CD4-positive, alpha-beta T cell (primary cell): ENCODE data around the gene CD247. TPM values are rescaled to one million over a fixed set of nuclear protein-coding genes. Genes with fewer than 3 reads are reported as not detected.

ENCODE experiments used
- ATAC-seq: fragments of 200-7000 bp; cut with Tn5 transposase; one replicate; pipeline ENCODE4 v1.10.0; 2022; ENCODE audit warnings: mild to moderate bottlenecking; ENCODE audit not compliant: poor library complexity
- CTCF ChIA-PET: fragments of 350-600 bp; sonication (Branson Sonifier 250); formaldehyde crosslinking; loops from one replicate; lab custom pipeline; 2021; ENCODE audit warnings: antibody characterized with exemption, inconsistent platforms; lab: Charles Lee
- POLR2A ChIA-PET: fragments of 350-600 bp; sonication (Branson Sonifier 250); formaldehyde crosslinking; loops from one replicate; lab custom pipeline; 2021; ENCODE audit warnings: antibody characterized with exemption, inconsistent platforms; lab: Charles Lee
- DNase-seq, 14 experiments: peaks; one replicate each; pipeline ENCODE4 v3.0.0-alpha.2; 2013 to 2020; ENCODE audit warnings: mixed read lengths in 2 of 14
- H3K27ac ChIP-seq, 2 donors: one replicate each; pipeline versions ENCODE4 v1.5.1 to v1.7.0; 2013; ENCODE audit warnings: low read length in 2 of 2, low read depth in 1 of 2, mild to moderate bottlenecking in 1 of 2
- H3K27me3 ChIP-seq, 2 experiments: 1 replicate in 1 of 2; 2 replicates in 1 of 2; pipeline versions ENCODE4 v1.6.1 to v1.7.0; 2013; ENCODE audit warnings: low read length in 2 of 2, control low read depth in 1 of 2, mild to moderate bottlenecking in 1 of 2, moderate library complexity in 1 of 2; ENCODE audit not compliant: insufficient read depth in 2 of 2, control insufficient read depth in 1 of 2
- H3K36me3 ChIP-seq: one replicate; pipeline ENCODE4 v1.6.1; 2013; ENCODE audit warnings: low read length, control low read depth; ENCODE audit not compliant: insufficient read depth
- H3K4me1 ChIP-seq: one replicate; pipeline ENCODE4 v1.6.1; 2013; ENCODE audit warnings: low read length, control low read depth; ENCODE audit not compliant: insufficient read depth
- H3K4me3 ChIP-seq: one replicate; pipeline ENCODE4 v1.5.1; 2013; ENCODE audit warnings: mild to moderate bottlenecking, low read length, moderate library complexity
- H3K9me3 ChIP-seq, 2 experiments: 1 replicate in 1 of 2; 2 replicates in 1 of 2; pipeline versions ENCODE4 v1.6.1 to v1.7.0; 2013; ENCODE audit warnings: low read length in 2 of 2, mild to moderate bottlenecking in 2 of 2, control low read depth in 1 of 2, moderate library complexity in 1 of 2; ENCODE audit not compliant: control insufficient read depth in 1 of 2, insufficient read depth in 1 of 2
- H3K27ac Mint-ChIP-seq: one replicate; pipeline ENCODE4 v1.8.0; 2020; ENCODE audit warnings: mixed read lengths
- H3K27me3 Mint-ChIP-seq: one replicate; pipeline ENCODE4 v1.8.0; 2021; ENCODE audit warnings: mixed read lengths
- H3K36me3 Mint-ChIP-seq: one replicate; pipeline ENCODE4 v1.8.0; 2021; ENCODE audit warnings: low read depth, mixed read lengths
- H3K4me1 Mint-ChIP-seq: one replicate; pipeline ENCODE4 v1.8.0; 2021; ENCODE audit warnings: low read depth, mixed read lengths
- H3K4me3 Mint-ChIP-seq: one replicate; pipeline ENCODE4 v1.8.0; 2020; ENCODE audit warnings: mild to moderate bottlenecking, mixed read lengths
- H3K9me3 Mint-ChIP-seq: one replicate; pipeline ENCODE4 v1.8.0; 2020; ENCODE audit warnings: mixed read lengths
- CTCF ChIP-seq: fragments of 200-600 bp; IDR thresholded peaks from one replicate; pipeline ENCODE4 v1.8.0; 2022; ENCODE audit warnings: antibody characterized with exemption, mild to moderate bottlenecking
- intact Hi-C, 2 experiments: fragments of 100-400 bp; cut with DNase I in 1 of 2; cut with micrococcal nuclease in 1 of 2; formaldehyde crosslinking; loops; one replicate each; pipeline versions ENCODE4 v1.15.1 to v1.9.0; 2023 to 2025; cut with DNase I, micrococcal nuclease
- total RNA-seq, 174 experiments: library from RNA in 2 of 174; stranded (reverse) in 2 of 174; gene quantifications; one replicate each; pipeline ENCODE4 v1.2.3 and lab custom pipeline; 2021 to 2026

CD247 gene
- total RNA-seq, 2 experiments from 2014 or later: 355 to 378 TPM

- intact Hi-C loops: loop anchor here (2.0 to 5.0 kb wide), 4 partner anchors 13 to 35 kb away; partner anchors contain the start of gene CD247 (in 1 of the 2)
- H3K36me3 Mint-ChIP-seq: peaks cover 88% of the 10 kb centered on the region
- H3K27ac Mint-ChIP-seq: peak overlapping the region; percentile 100
- peaks cover 100% of the 10 kb centered on the region for H3K4me1 Mint-ChIP-seq
- no peaks in the 10 kb centered on the region for H3K9me3 Mint-ChIP-seq
- Histone ChIP-seq H3K4me1 (peaks cover 93% of the 10 kb centered on the region), H3K27ac (peak overlapping the region; percentile 70 to 78), H3K4me3 (peak overlapping the region; percentile 29), H3K36me3 (peaks cover 67% of the 10 kb centered on the region), H3K27me3 (no peaks in the 10 kb centered on the region), H3K9me3 (no peaks in the 10 kb centered on the region)
- ATAC-seq (peak; percentile 72), DNase-seq (peak in 11 of 14 experiments; percentile 44 to 75 (median 68))
- no peaks in the 10 kb centered on the region for H3K27me3 Mint-ChIP-seq
- peak overlapping the region; percentile 79 for H3K4me3 Mint-ChIP-seq
- POLR2A ChIA-PET: interaction anchor here (0.6 to 14.1 kb wide), 14 partner anchors 8 to 262 kb away, joined by 3 to 203 read pairs (median 4); partner anchors contain the start of genes CD247 and POU2F1
- no peak for TF ChIP-seq CTCF
- CTCF ChIA-PET: interaction anchor here (1.3 to 2.8 kb wide), 2 partner anchors 27 to 33 kb away, joined by 3 to 9 read pairs; no protein-coding TSS in a partner anchor
Measured at GRCh38 chr1:167482184-167482583, 36.1 kb downstream of the CD247 start.

- Histone ChIP-seq H3K27ac (peak overlapping the region; percentile 58 to 61), H3K4me1 (peaks cover 87% of the 10 kb centered on the region), H3K27me3 (no peaks in the 10 kb centered on the region), H3K9me3 (no peaks in the 10 kb centered on the region), H3K36me3 (peaks cover 55% of the 10 kb centered on the region), H3K4me3 (no peak overlapping the region)
- POLR2A ChIA-PET: interaction anchor here (0.7 to 14.1 kb wide), 11 partner anchors 10 to 74 kb away, joined by 3 to 203 read pairs (median 9); partner anchors contain the start of genes CD247 and CREG1
- DNase-seq: peak in 2 of 14 experiments; percentile 30 to 46
- Mint-ChIP-seq H3K36me3 (peaks cover 76% of the 10 kb centered on the region), H3K4me3 (peak overlapping the region; percentile 27), H3K9me3 (no peaks in the 10 kb centered on the region), H3K27ac (peak overlapping the region; percentile 100), H3K4me1 (peaks cover 100% of the 10 kb centered on the region), H3K27me3 (no peaks in the 10 kb centered on the region)
- ATAC-seq: no peak
- no peak for TF ChIP-seq CTCF
- CTCF ChIA-PET: interaction anchor here (0.8 kb wide), 1 partner anchor 54 kb away, joined by 3 read pairs; no protein-coding TSS in a partner anchor
- intact Hi-C loops: no loop called here
Measured at GRCh38 chr1:167479331-167479979, 38.9 kb downstream of the CD247 start.

DNA sequence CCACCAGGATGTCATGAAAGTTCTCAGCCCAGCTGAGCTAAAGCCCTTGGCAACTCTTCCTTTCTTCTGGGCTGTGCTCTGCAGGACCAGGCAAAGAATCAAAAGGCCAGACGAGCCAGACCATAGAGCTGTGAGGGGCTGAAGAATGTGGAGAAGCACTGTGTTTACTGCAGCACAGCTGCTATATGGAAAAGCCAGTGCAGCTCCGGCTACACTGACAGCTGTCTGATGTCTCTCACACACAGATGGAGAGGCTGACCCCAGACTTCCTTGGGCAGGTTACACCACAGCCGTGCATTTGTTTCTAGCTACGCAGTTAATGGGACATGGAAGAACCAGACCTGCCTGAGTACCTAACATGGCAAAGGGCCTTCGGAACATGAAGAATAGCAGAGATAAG is 40.3 kb downstream of the CD247 start:
- H3K27me3 ChIP-seq: no peaks in the 10 kb centered on the region
- peak overlapping the region; percentile 18 for H3K4me3 Mint-ChIP-seq
- no peak for ATAC-seq
- no peaks in the 10 kb centered on the region for H3K9me3 ChIP-seq
- intact Hi-C loops: no loop called here
- POLR2A ChIA-PET: interaction anchor here (1.2 to 14.1 kb wide), 9 partner anchors 11 to 39 kb away, joined by 3 to 203 read pairs (median 8); partner anchors contain the start of gene CD247
- TF ChIP-seq CTCF: no peak
- H3K27me3 Mint-ChIP-seq: no peaks in the 10 kb centered on the region
- H3K4me1 Mint-ChIP-seq: peaks cover 100% of the 10 kb centered on the region
- H3K36me3 Mint-ChIP-seq: peaks cover 77% of the 10 kb centered on the region
- CTCF ChIA-PET: interaction anchor here (1.3 kb wide), 1 partner anchor 39 kb away, joined by 3 read pairs; no protein-coding TSS in a partner anchor
- H3K27ac ChIP-seq: peak overlapping the region; percentile 37 to 38
- peak in 1 of 14 experiments; percentile 31 for DNase-seq
- peak overlapping the region; percentile 100 for H3K27ac Mint-ChIP-seq
- H3K4me3 ChIP-seq: no peak overlapping the region
- H3K9me3 Mint-ChIP-seq: no peaks in the 10 kb centered on the region
- peaks cover 87% of the 10 kb centered on the region for H3K4me1 ChIP-seq
- peaks cover 50% of the 10 kb centered on the region for H3K36me3 ChIP-seq
